HepG2 (cell line): ENCODE data around the gene CNR2. TPM values are rescaled to one million over a fixed set of nuclear protein-coding genes. Genes with fewer than 3 reads are reported as not detected.
A peak's percentile ranks its signal among the peaks of the same experiment; 100 is the strongest.

ENCODE experiments used
- ATF1 ChIP-seq: IDR thresholded peaks from 2 replicates; pipeline ENCODE4 v1.6.1; 2016; ENCODE audit warnings: mild to moderate bottlenecking, control low read depth
- CENPT ChIP-seq: sonication (generic); formaldehyde crosslinking; IDR thresholded peaks from 2 replicates; pipeline ENCODE4 v1.8.0; 2022; ENCODE audit warnings: low read depth, mild to moderate bottlenecking, moderate library complexity, missing genetic modification reagents
- HOXA3 ChIP-seq: sonication (generic); formaldehyde crosslinking; IDR thresholded peaks from 2 replicates; pipeline ENCODE4 v1.5.0; 2020; ENCODE audit warnings: missing genetic modification reagents
- ISL2 ChIP-seq: sonication (generic); formaldehyde crosslinking; IDR thresholded peaks from 2 replicates; pipeline ENCODE4 v1.5.0; 2020; ENCODE audit warnings: missing genetic modification reagents
- JDP2 ChIP-seq: sonication (generic); formaldehyde crosslinking; IDR thresholded peaks from 2 replicates; pipeline ENCODE4 v1.8.1; 2022; ENCODE audit warnings: missing genetic modification reagents, borderline replicate concordance
- NPAS2 ChIP-seq: sonication (generic); formaldehyde crosslinking; IDR thresholded peaks from 2 replicates; pipeline ENCODE4 v1.8.0; 2022; ENCODE audit warnings: mild to moderate bottlenecking, missing genetic modification reagents, borderline replicate concordance
- REXO4 ChIP-seq: sonication (generic); formaldehyde crosslinking; IDR thresholded peaks from 2 replicates; pipeline ENCODE4 v1.8.0; 2022; ENCODE audit warnings: missing genetic modification reagents, mild to moderate bottlenecking, borderline replicate concordance
- SNRNP70 ChIP-seq: fragments of 200-400 bp; formaldehyde crosslinking; IDR thresholded peaks from 2 replicates; pipeline ENCODE4 v1.6.1; 2017; ENCODE audit warnings: mild to moderate bottlenecking, low read depth, low read length, moderate library complexity
- SYNCRIP ChIP-seq: fragments of 200-400 bp; formaldehyde crosslinking; IDR thresholded peaks from 2 replicates; pipeline ENCODE4 v1.6.1; 2018; ENCODE audit warnings: mild to moderate bottlenecking, low read depth, low read length; ENCODE audit not compliant: insufficient read depth
- TOE1 ChIP-seq: sonication (generic); formaldehyde crosslinking; IDR thresholded peaks from 2 replicates; pipeline ENCODE4 v1.4.0; 2020; ENCODE audit warnings: mild to moderate bottlenecking, missing genetic modification reagents
- TOPORS ChIP-seq: sonication (generic); formaldehyde crosslinking; IDR thresholded peaks from 2 replicates; pipeline ENCODE4 v1.8.0; 2023; ENCODE audit warnings: mild to moderate bottlenecking, missing genetic modification reagents
- ZBTB3 ChIP-seq: sonication (generic); formaldehyde crosslinking; IDR thresholded peaks from 2 replicates; pipeline ENCODE4 v1.4.0; 2020; ENCODE audit warnings: low read depth, mild to moderate bottlenecking, moderate library complexity, missing genetic modification reagents, borderline replicate concordance
- ZMYM2 ChIP-seq: sonication (generic); formaldehyde crosslinking; IDR thresholded peaks from 2 replicates; pipeline ENCODE4 v1.8.0; 2022; ENCODE audit warnings: mild to moderate bottlenecking, missing genetic modification reagents
- ZNF232 ChIP-seq: sonication (generic); formaldehyde crosslinking; IDR thresholded peaks from 2 replicates; pipeline ENCODE4 v1.4.0; 2020; ENCODE audit warnings: missing genetic modification reagents, borderline replicate concordance
- ZNF317 ChIP-seq: sonication (generic); formaldehyde crosslinking; IDR thresholded peaks from 2 replicates; pipeline ENCODE4 v1.5.0; 2020; ENCODE audit warnings: mild to moderate bottlenecking, missing genetic modification reagents
- ZNF34 ChIP-seq: sonication (generic); formaldehyde crosslinking; IDR thresholded peaks from 2 replicates; pipeline ENCODE4 v1.4.0; 2020; ENCODE audit warnings: mild to moderate bottlenecking, missing genetic modification reagents, borderline replicate concordance
- ZNF350 ChIP-seq: sonication (generic); formaldehyde crosslinking; IDR thresholded peaks from 2 replicates; pipeline ENCODE4 v1.4.0; 2020; ENCODE audit warnings: mild to moderate bottlenecking, low read depth, missing genetic modification reagents, borderline replicate concordance
- ZNF552 ChIP-seq: sonication (generic); formaldehyde crosslinking; IDR thresholded peaks from 2 replicates; pipeline ENCODE4 v1.9.0; 2022; ENCODE audit warnings: missing genetic modification reagents, mild to moderate bottlenecking, borderline replicate concordance
- ZNF580 ChIP-seq: IDR thresholded peaks from 2 replicates; pipeline ENCODE4 v1.6.1; 2016; ENCODE audit warnings: low read depth, borderline replicate concordance
- ZNF703 ChIP-seq: sonication (generic); formaldehyde crosslinking; IDR thresholded peaks from 2 replicates; pipeline ENCODE4 v1.5.1; 2020; ENCODE audit warnings: missing genetic modification reagents, mild to moderate bottlenecking, moderate library complexity, borderline replicate concordance
- ZNF710 ChIP-seq: sonication (generic); formaldehyde crosslinking; IDR thresholded peaks from 2 replicates; pipeline ENCODE4 v1.5.0; 2020; ENCODE audit warnings: mild to moderate bottlenecking, missing genetic modification reagents, borderline replicate concordance
- ZNF737 ChIP-seq: sonication (generic); formaldehyde crosslinking; IDR thresholded peaks from 2 replicates; pipeline ENCODE4 v1.5.0; 2020; ENCODE audit warnings: missing genetic modification reagents, mild to moderate bottlenecking, borderline replicate concordance
- ZSCAN30 ChIP-seq: sonication (generic); formaldehyde crosslinking; IDR thresholded peaks from 2 replicates; pipeline ENCODE4 v1.5.0; 2020; ENCODE audit warnings: mild to moderate bottlenecking, missing genetic modification reagents
- polyA plus RNA-seq, 8 experiments: library from polyadenylated mRNA; depleted of rRNA in 3 of 8; stranded (reverse) in 7 of 8; unstranded in 1 of 8; fragments of >200 nt; fragmentation: Illumina TruSeq in 4 of 8; extraction: Trizol in 4 of 8; gene quantifications; 2 replicates each; pipeline versions ENCODE4 v1.2.1 to v1.2.3, GENCODE V29; 2011 to 2016; ENCODE audit warnings: low read depth in 4 of 8, missing spikeins in 1 of 8, mixed read lengths in 1 of 8; ENCODE audit not compliant: insufficient read depth in 1 of 8
- total RNA-seq, 5 experiments: library from RNA; depleted of rRNA; stranded (reverse); fragments of >200 nt; fragmentation: Illumina TruSeq; extraction: Trizol; gene quantifications; 2 replicates each; pipeline ENCODE4 v1.2.3, GENCODE V29; 2016; ENCODE audit warnings: low read depth in 1 of 5
- TF ChIP-seq, protein P1 (sequence below): sonication (generic); formaldehyde crosslinking; IDR thresholded peaks from 2 replicates; pipeline ENCODE4 v1.8.0; 2023; ENCODE audit warnings: mild to moderate bottlenecking, missing genetic modification reagents
- TF ChIP-seq, protein P2 (sequence below): sonication (generic); formaldehyde crosslinking; IDR thresholded peaks from 2 replicates; pipeline ENCODE4 v1.5.0; 2020; ENCODE audit warnings: missing genetic modification reagents, mild to moderate bottlenecking, borderline replicate concordance

CNR2 gene
- total and polyA plus RNA-seq, 2 of the 13 experiments (the other 11 are each of a cell fraction or from before 2014, with no cell fraction given), result not detected

DNA sequence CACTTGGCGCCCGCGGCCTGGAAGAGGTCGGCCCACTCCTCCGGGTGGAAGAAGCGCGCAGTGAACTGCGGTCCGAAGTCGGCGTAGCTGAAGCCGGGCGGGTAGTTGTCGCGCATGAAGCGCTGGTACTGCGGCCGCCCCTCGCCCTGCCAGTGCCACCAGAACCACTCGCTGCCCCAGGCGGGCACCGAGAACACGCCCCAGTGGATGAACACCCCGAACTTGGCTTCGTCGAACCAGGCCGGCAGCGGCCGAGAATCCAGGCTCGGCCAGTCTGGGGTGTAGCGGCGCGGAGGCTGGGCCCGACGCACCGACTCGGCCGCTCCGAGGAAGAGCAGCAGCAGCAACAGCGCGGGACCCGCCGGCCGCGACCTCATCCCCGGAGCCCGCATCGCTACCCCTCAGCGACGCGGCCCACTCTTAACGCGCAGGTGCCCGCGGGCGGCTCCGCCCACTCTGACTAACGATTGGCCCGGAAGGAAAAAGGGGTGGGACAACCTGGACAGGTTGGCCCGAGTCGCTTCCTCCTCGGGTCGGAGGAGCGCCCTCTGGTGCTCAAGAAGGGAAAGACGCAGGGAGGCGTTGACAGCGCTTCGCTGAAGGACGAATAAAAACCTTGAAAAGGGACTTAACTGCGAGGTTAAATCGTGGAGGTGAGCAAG is 45.1 kb downstream of the CNR2 start, which contains the start of gene FUCA1 (continued):
- TF ChIP-seq NPAS2 (CRISPR knock-in tag) (no peak), SNRNP70 (no peak), ZNF703 (no peak), JDP2 (CRISPR knock-in tag) (no peak), ISL2 (CRISPR knock-in tag) (no peak; the same call in none of the 2 replicates), ZNF350 (CRISPR knock-in tag) (peak; percentile 64), REXO4 (CRISPR knock-in tag) (peak; percentile 53; the same call in 1 of the 2 replicates), ZNF580 (CRISPR knock-in tag) (peak; percentile 73; the same call in 1 of the 2 replicates), ZBTB3 (0 out of 2 replicates have a peak, but pooled peaks have one; percentile 21), ZNF232 (CRISPR knock-in tag) (peak; percentile 28; the same call in 1 of the 2 replicates), ZNF737 (CRISPR knock-in tag) (no peak), SYNCRIP (no peak), TOE1 (CRISPR knock-in tag) (no peak), ZMYM2 (CRISPR knock-in tag) (no peak; the same call in 1 of the 2 replicates), ATF1 (no peak), ZNF710 (CRISPR knock-in tag) (peak; percentile 59; the same call in 1 of the 2 replicates), CENPT (peak; percentile 51; the same call in 1 of the 2 replicates), ZNF552 (CRISPR knock-in tag) (no peak), TOPORS (no peak; the same call in 1 of the 2 replicates), HOXA3 (CRISPR knock-in tag) (peak; percentile 14), ZSCAN30 (CRISPR knock-in tag) (no peak), ZNF317 (CRISPR knock-in tag) (no peak), ZNF34 (CRISPR knock-in tag) (no peak)
- TF ChIP-seq, protein P1, sequence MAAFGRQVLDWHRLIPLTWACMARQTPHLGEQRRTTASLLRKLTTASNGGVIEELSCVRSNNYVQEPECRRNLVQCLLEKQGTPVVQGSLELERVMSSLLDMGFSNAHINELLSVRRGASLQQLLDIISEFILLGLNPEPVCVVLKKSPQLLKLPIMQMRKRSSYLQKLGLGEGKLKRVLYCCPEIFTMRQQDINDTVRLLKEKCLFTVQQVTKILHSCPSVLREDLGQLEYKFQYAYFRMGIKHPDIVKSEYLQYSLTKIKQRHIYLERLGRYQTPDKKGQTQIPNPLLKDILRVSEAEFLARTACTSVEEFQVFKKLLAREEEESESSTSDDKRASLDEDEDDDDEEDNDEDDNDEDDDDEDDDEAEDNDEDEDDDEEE, result peak; percentile 36; the same call in 1 of the 2 replicates
- TF ChIP-seq, protein P2, sequence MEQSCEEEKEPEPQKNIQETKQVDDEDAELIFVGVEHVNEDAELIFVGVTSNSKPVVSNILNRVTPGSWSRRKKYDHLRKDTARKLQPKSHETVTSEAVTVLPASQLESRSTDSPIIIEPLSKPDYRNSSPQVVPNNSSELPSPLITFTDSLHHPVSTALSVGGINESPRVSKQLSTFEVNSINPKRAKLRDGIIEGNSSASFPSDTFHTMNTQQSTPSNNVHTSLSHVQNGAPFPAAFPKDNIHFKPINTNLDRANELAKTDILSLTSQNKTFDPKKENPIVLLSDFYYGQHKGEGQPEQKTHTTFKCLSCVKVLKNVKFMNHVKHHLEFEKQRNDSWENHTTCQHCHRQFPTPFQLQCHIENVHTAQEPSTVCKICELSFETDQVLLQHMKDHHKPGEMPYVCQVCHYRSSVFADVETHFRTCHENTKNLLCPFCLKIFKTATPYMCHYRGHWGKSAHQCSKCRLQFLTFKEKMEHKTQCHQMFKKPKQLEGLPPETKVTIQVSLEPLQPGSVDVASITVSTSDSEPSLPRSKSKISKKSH (CRISPR knock-in tag), result no peak; the same call in 1 of the 2 replicates
